Measurements from ENCODE around the gene CTRB1. TPM values are rescaled to one million over a fixed set of nuclear protein-coding genes. Genes with fewer than 3 reads are reported as not detected.
A peak's percentile ranks its signal among the peaks of the same experiment; 100 is the strongest.
"Not testable (repeated sequence)": the region's sequence is repeated elsewhere in the genome, so short reads cannot be mapped to it uniquely, and the experiment has no call there.

The CTRB1 gene
- total RNA-seq, 4 donors from 2014 or later: not detected

- WGBS, 2 donors: 100% methylated on average over 1 of the region's 13 CpGs; no CpG with 5 or more reads in 1 of the 2 donors
- TF ChIP-seq CTCF (IDR thresholded peaks at IDR 0.05) (no peak), POLR2A (IDR thresholded peaks at IDR 0.05) (no peak)
- intact Hi-C loops (cut with DNase I): no loop called here
- DNase-seq: no peak
- peaks cover 7 to 50% (median 19%) of the 10 kb centered on the region in 3 donors for H3K36me3 ChIP-seq
- no peaks in the 10 kb centered on the region for H3K27me3 ChIP-seq
- H3K27ac ChIP-seq: no peak overlapping the region
- peaks cover 27 to 69% (median 58%) of the 10 kb centered on the region in 3 donors for H3K4me1 ChIP-seq
- no peak overlapping the region for H3K4me3 ChIP-seq
- no peaks in the 10 kb centered on the region for H3K9me3 ChIP-seq
Measured at GRCh38 chr16:75241955-75242354, 23.2 kb downstream of the CTRB1 start.

GRCh38 chr16:75242436-75243078 is 23.8 kb downstream of the CTRB1 start:
- H3K9me3 ChIP-seq; DNase-seq; intact Hi-C loops (cut with DNase I); H3K27me3 ChIP-seq; H3K4me3 ChIP-seq; H3K27ac ChIP-seq: not testable (repeated sequence)
- WGBS, 2 donors: 83 to 91% methylated on average over 3 to 4 of the region's 27 CpGs
- peaks cover 7 to 44% (median 19%) of the 10 kb centered on the region in 3 donors for H3K36me3 ChIP-seq
- H3K4me1 ChIP-seq: peaks cover 32 to 73% (median 62%) of the 10 kb centered on the region in 3 donors

- Histone ChIP-seq H3K4me1 (peaks cover 37 to 73% (median 65%) of the 10 kb centered on the region in 3 donors), H3K36me3 (peaks cover 7 to 39% (median 19%) of the 10 kb centered on the region in 3 donors), H3K27ac (peak overlapping the region; percentile 82 to 93 (median 92)), H3K9me3 (no peaks in the 10 kb centered on the region), H3K27me3 (no peaks in the 10 kb centered on the region), H3K4me3 (no peak overlapping the region)
- intact Hi-C loops (cut with DNase I): no loop called here
- whole genome bisulfite sequencing, 2 donors: 55 to 83% methylated on average over 9 to 17 of the region's 20 CpGs
- DNase-seq: no peak
- TF ChIP-seq POLR2A (IDR thresholded peaks at IDR 0.05) (no peak), CTCF (IDR thresholded peaks at IDR 0.05) (no peak)
Measured at GRCh38 chr16:75243667-75244224, 25.0 kb downstream of the CTRB1 start.

- DNase-seq: no peak
- Histone ChIP-seq H3K27ac (peak overlapping the region; percentile 82 to 93 (median 92)), H3K9me3 (no peaks in the 10 kb centered on the region), H3K36me3 (peaks cover 7 to 39% (median 19%) of the 10 kb centered on the region in 3 donors), H3K4me3 (no peak overlapping the region), H3K27me3 (peaks cover 0 to 3% (median 0%) of the 10 kb centered on the region in 4 donors), H3K4me1 (peaks cover 37 to 73% (median 65%) of the 10 kb centered on the region in 3 donors)
- intact Hi-C loops (cut with DNase I): no loop called here
- 59 to 80% methylated on average over 1 to 4 of the region's 7 CpGs for WGBS, 2 donors
- TF ChIP-seq POLR2A (IDR thresholded peaks at IDR 0.05) (no peak), CTCF (IDR thresholded peaks at IDR 0.05) (no peak)
Measured at GRCh38 chr16:75244225-75244809, 25.5 kb downstream of the CTRB1 start.

- H3K36me3 ChIP-seq: peaks cover 7 to 33% (median 19%) of the 10 kb centered on the region in 3 donors
- H3K4me1 ChIP-seq: peaks cover 41 to 73% (median 65%) of the 10 kb centered on the region in 3 donors
- peak overlapping the region; percentile 82 to 93 (median 92) for H3K27ac ChIP-seq
- no peaks in the 10 kb centered on the region for H3K9me3 ChIP-seq
- peak overlapping the region in 1 of 4 donors; percentile 46 for H3K4me3 ChIP-seq
- TF ChIP-seq POLR2A (IDR thresholded peaks at IDR 0.05): no peak
- TF ChIP-seq CTCF (IDR thresholded peaks at IDR 0.05): no peak
- 38 to 52% methylated on average over 10 to 11 of the region's 25 CpGs for WGBS, 2 donors
- intact Hi-C loops (cut with DNase I): no loop called here
- peaks cover 0 to 10% (median 0%) of the 10 kb centered on the region in 4 donors for H3K27me3 ChIP-seq
- DNase-seq: no peak
Measured at GRCh38 chr16:75244844-75245758, 26.3 kb downstream of the CTRB1 start.
